Liver (tissue), 9 donors: Measurements from ENCODE around the gene MAN2A2. TPM values are rescaled to one million over a fixed set of nuclear protein-coding genes. Genes with fewer than 3 reads are reported as not detected.
A peak's percentile ranks its signal among the peaks of the same experiment; 100 is the strongest.

ENCODE experiments used
- DNase-seq: peaks from one replicate; pipeline ENCODE4 v3.0.0-alpha.2; 2017; ENCODE audit warnings: low spot score
- H3K27ac ChIP-seq, 2 donors: one replicate each; pipeline ENCODE4 v1.7.0; 2013; ENCODE audit warnings: inconsistent platforms in 2 of 2, low read length in 2 of 2, control low read depth in 1 of 2, low read depth in 1 of 2, mild to moderate bottlenecking in 1 of 2
- H3K27me3 ChIP-seq, 4 donors: one replicate each; pipeline versions ENCODE4 v1.6.1 to v1.7.0; 2013; ENCODE audit warnings: low read length in 3 of 4, inconsistent platforms in 1 of 4, mild to moderate bottlenecking in 1 of 4, moderate library complexity in 1 of 4; ENCODE audit not compliant: control insufficient read depth in 4 of 4, insufficient read depth in 4 of 4
- H3K36me3 ChIP-seq, 4 donors: one replicate each; pipeline versions ENCODE4 v1.6.1 to v1.7.0; 2013; ENCODE audit warnings: low read length in 3 of 4, mild to moderate bottlenecking in 3 of 4, low read depth in 1 of 4, moderate library complexity in 1 of 4; ENCODE audit not compliant: control insufficient read depth in 4 of 4, insufficient read depth in 3 of 4
- H3K4me1 ChIP-seq, 4 donors: one replicate each; pipeline versions ENCODE4 v1.6.1 to v1.7.0; 2013; ENCODE audit warnings: low read length in 3 of 4, mild to moderate bottlenecking in 3 of 4, moderate library complexity in 1 of 4; ENCODE audit not compliant: control insufficient read depth in 4 of 4, insufficient read depth in 4 of 4
- H3K4me3 ChIP-seq, 3 donors: one replicate each; pipeline versions ENCODE4 v1.6.1 to v1.7.0; 2013; ENCODE audit warnings: low read length in 3 of 3, control low read depth in 1 of 3, low read depth in 1 of 3, mild to moderate bottlenecking in 1 of 3
- H3K9ac ChIP-seq, 2 donors: one replicate each; pipeline ENCODE4 v1.7.0; 2013; ENCODE audit warnings: low read length in 2 of 2, mild to moderate bottlenecking in 2 of 2, moderate library complexity in 2 of 2, control low read depth in 1 of 2, low read depth in 1 of 2
- H3K9me3 ChIP-seq, 4 donors: one replicate each; pipeline versions ENCODE4 v1.6.1 to v1.7.0; 2013; ENCODE audit warnings: low read length in 3 of 4; ENCODE audit not compliant: control insufficient read depth in 4 of 4
- EGR1 ChIP-seq, 2 donors: IDR thresholded peaks; 2 replicates each; pipeline ENCODE4 v1.6.1; 2016 to 2018; ENCODE audit warnings: antibody characterized with exemption in 2 of 2, low read depth in 2 of 2
- FOXA1 ChIP-seq: IDR thresholded peaks from 2 replicates; pipeline ENCODE4 v1.6.1; 2016; ENCODE audit warnings: antibody characterized with exemption
- FOXA2 ChIP-seq: IDR thresholded peaks from 2 replicates; pipeline ENCODE4 v1.6.1; 2016; ENCODE audit warnings: antibody characterized with exemption
- GABPA ChIP-seq, 2 donors: IDR thresholded peaks in 1 of 2; conservative IDR thresholded peaks in 1 of 2; 2 replicates each; pipeline ENCODE4 v1.6.1; 2016; ENCODE audit warnings: antibody characterized with exemption in 2 of 2, mild to moderate bottlenecking in 1 of 2, moderate library complexity in 1 of 2
- HNF4A ChIP-seq, 2 donors: conservative IDR thresholded peaks; 2 replicates each; pipeline ENCODE4 v1.6.1; 2016; ENCODE audit warnings: antibody characterized with exemption in 2 of 2, mild to moderate bottlenecking in 2 of 2
- HNF4G ChIP-seq: IDR thresholded peaks from 2 replicates; pipeline ENCODE4 v1.6.1; 2016; ENCODE audit warnings: antibody characterized with exemption
- JUND ChIP-seq, 2 donors: IDR thresholded peaks; 2 replicates each; pipeline ENCODE4 v1.6.1; 2016; ENCODE audit warnings: antibody characterized with exemption in 2 of 2
- NR2F2 ChIP-seq: IDR thresholded peaks from 2 replicates; pipeline ENCODE4 v1.6.1; 2016; ENCODE audit warnings: antibody characterized with exemption
- RAD21 ChIP-seq, 2 donors: IDR thresholded peaks; 2 replicates each; pipeline ENCODE4 v1.6.1; 2016; ENCODE audit warnings: antibody characterized with exemption in 2 of 2, mild to moderate bottlenecking in 2 of 2
- RXRA ChIP-seq, 2 donors: IDR thresholded peaks; 2 replicates each; pipeline ENCODE4 v1.6.1; 2017 to 2018; ENCODE audit warnings: antibody characterized with exemption in 2 of 2, mild to moderate bottlenecking in 1 of 2
- SP1 ChIP-seq: IDR thresholded peaks from 2 replicates; pipeline ENCODE4 v1.6.1; 2018; ENCODE audit warnings: antibody characterized with exemption, mild to moderate bottlenecking
- TAF1 ChIP-seq: conservative IDR thresholded peaks from 2 replicates; pipeline ENCODE4 v1.6.1; 2016; ENCODE audit warnings: antibody characterized with exemption, mild to moderate bottlenecking
- YY1 ChIP-seq: IDR thresholded peaks from 2 replicates; pipeline ENCODE4 v1.6.1; 2016; ENCODE audit warnings: antibody characterized with exemption, mild to moderate bottlenecking
- WGBS: extraction: QIAGEN DNeasy Blood & Tissue Kit; methylation state at CpG from one replicate; pipeline ENCODE4 v1.1.7; 2013; 5-methylcytosine and 5-hydroxymethylcytosine counted together
- polyA plus RNA-seq, 2 donors: library from polyadenylated mRNA; stranded (reverse) in 1 of 2; unstranded in 1 of 2; fragments of 200-250 nt in 1 of 2; fragments of >200 nt in 1 of 2; fragmentation: Nextera tagmentation in 1 of 2; extraction: Ambion mirVana in 1 of 2; gene quantifications; one replicate each; pipeline versions ENCODE4 v1.2.1 to v1.2.3, GENCODE V29; 2013 to 2015
- total RNA-seq, 2 donors: library from RNA; depleted of rRNA; stranded (reverse); fragments of >200 nt; gene quantifications; one replicate each; pipeline ENCODE4 v1.2.3, GENCODE V29; 2014
- TF ChIP-seq, protein P1 (sequence below): IDR thresholded peaks from 2 replicates; pipeline ENCODE4 v1.6.1; 2016; ENCODE audit warnings: antibody characterized with exemption
- TF ChIP-seq, protein P2 (sequence below): IDR thresholded peaks from 2 replicates; pipeline ENCODE4 v1.6.1; 2016; ENCODE audit warnings: antibody characterized with exemption
- TF ChIP-seq, protein P3 (sequence below): IDR thresholded peaks from 2 replicates; pipeline ENCODE4 v1.6.1; 2016; ENCODE audit warnings: antibody characterized with exemption, mild to moderate bottlenecking
- TF ChIP-seq, protein P4 (sequence below): fragments of 150-350 bp; IDR thresholded peaks from 2 replicates; pipeline ENCODE4 v1.5.1; 2017; ENCODE audit warnings: improper control_type of control experiment, low read depth, low read length; ENCODE audit not compliant: missing input control
- TF ChIP-seq, protein P5 (sequence below): IDR thresholded peaks from 2 replicates; pipeline ENCODE4 v1.6.1; 2016; ENCODE audit warnings: antibody characterized with exemption
- donor health status: healthy.
- donor health status: healthy.
- donor health status: healthy.
- donor health status: healthy.
- donor health status: healthy.

MAN2A2 gene
- total and polyA plus RNA-seq, 4 donors = 17.3 to 111 (median 50.9) TPM

DNA sequence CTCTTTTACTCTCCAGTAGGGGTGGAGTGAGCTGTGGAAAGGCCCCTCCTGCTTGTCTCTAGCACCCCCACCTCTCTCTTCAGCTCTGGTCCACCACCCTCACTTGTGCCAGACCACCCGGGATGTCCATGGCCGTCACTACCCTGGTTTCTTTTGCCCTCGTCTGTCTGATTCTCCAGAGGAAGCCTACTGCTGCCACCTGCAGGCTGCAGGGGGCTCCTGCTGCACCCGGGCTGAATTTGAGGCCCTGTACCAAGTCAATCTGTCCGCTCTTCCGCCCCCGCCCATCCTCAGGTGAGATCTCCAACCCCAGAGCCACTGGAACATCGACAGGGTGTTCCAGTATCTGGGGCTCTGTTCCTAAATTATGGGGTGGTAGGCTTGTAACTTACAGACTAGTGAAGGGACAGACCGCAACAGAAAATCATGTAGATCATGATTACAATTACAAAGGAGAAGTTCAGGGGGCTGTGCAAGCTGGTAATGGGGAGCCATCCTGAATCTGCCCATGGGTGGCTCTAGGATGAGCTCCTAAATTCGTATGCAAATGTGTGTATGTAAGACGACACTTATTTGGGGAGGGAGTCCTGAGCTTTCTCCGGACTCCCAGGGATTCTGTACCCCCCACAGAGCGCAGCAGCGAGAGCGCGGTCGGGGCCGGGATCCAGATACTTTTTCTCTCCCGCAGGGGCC lies 31.3 kb downstream of the MAN2A2 start:
- H3K9ac ChIP-seq = peak overlapping the region; percentile 48 to 50
- H3K9me3 ChIP-seq = no peaks in the 10 kb centered on the region
- peaks cover 0 to 3% (median 2%) of the 10 kb centered on the region in 4 donors for H3K36me3 ChIP-seq
- peak overlapping the region in 2 of 3 donors; percentile 44 to 55 for H3K4me3 ChIP-seq
- peaks cover 2 to 40% (median 30%) of the 10 kb centered on the region in 4 donors for H3K4me1 ChIP-seq
- TF ChIP-seq, protein P1, sequence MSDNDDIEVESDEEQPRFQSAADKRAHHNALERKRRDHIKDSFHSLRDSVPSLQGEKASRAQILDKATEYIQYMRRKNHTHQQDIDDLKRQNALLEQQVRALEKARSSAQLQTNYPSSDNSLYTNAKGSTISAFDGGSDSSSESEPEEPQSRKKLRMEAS = no peak
- TF ChIP-seq NR2F2 (peak; percentile 7), GABPA (IDR thresholded peaks at IDR 0.05 in 1 of 2, conservative IDR thresholded peaks at IDR 0.05 in 1 of 2) (no peak), RXRA (IDR thresholded peaks at IDR 0.05) (no peak), EGR1 (IDR thresholded peaks at IDR 0.05; ENCODE audit: low read depth in 2 of 2) (peak; percentile 36 to 66), HNF4G (no peak), TAF1 (no peak), RAD21 (IDR thresholded peaks at IDR 0.05) (peak; percentile 82 to 87), JUND (IDR thresholded peaks at IDR 0.05) (no peak), YY1 (no peak), FOXA2 (no peak), SP1 (no peak), FOXA1 (no peak), HNF4A (conservative IDR thresholded peaks at IDR 0.05) (no peak)
- TF ChIP-seq, protein P2, sequence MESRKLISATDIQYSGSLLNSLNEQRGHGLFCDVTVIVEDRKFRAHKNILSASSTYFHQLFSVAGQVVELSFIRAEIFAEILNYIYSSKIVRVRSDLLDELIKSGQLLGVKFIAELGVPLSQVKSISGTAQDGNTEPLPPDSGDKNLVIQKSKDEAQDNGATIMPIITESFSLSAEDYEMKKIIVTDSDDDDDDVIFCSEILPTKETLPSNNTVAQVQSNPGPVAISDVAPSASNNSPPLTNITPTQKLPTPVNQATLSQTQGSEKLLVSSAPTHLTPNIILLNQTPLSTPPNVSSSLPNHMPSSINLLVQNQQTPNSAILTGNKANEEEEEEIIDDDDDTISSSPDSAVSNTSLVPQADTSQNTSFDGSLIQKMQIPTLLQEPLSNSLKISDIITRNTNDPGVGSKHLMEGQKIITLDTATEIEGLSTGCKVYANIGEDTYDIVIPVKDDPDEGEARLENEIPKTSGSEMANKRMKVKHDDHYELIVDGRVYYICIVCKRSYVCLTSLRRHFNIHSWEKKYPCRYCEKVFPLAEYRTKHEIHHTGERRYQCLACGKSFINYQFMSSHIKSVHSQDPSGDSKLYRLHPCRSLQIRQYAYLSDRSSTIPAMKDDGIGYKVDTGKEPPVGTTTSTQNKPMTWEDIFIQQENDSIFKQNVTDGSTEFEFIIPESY = no peak
- TF ChIP-seq, protein P3, sequence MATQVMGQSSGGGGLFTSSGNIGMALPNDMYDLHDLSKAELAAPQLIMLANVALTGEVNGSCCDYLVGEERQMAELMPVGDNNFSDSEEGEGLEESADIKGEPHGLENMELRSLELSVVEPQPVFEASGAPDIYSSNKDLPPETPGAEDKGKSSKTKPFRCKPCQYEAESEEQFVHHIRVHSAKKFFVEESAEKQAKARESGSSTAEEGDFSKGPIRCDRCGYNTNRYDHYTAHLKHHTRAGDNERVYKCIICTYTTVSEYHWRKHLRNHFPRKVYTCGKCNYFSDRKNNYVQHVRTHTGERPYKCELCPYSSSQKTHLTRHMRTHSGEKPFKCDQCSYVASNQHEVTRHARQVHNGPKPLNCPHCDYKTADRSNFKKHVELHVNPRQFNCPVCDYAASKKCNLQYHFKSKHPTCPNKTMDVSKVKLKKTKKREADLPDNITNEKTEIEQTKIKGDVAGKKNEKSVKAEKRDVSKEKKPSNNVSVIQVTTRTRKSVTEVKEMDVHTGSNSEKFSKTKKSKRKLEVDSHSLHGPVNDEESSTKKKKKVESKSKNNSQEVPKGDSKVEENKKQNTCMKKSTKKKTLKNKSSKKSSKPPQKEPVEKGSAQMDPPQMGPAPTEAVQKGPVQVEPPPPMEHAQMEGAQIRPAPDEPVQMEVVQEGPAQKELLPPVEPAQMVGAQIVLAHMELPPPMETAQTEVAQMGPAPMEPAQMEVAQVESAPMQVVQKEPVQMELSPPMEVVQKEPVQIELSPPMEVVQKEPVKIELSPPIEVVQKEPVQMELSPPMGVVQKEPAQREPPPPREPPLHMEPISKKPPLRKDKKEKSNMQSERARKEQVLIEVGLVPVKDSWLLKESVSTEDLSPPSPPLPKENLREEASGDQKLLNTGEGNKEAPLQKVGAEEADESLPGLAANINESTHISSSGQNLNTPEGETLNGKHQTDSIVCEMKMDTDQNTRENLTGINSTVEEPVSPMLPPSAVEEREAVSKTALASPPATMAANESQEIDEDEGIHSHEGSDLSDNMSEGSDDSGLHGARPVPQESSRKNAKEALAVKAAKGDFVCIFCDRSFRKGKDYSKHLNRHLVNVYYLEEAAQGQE = no peak
- TF ChIP-seq, protein P4, sequence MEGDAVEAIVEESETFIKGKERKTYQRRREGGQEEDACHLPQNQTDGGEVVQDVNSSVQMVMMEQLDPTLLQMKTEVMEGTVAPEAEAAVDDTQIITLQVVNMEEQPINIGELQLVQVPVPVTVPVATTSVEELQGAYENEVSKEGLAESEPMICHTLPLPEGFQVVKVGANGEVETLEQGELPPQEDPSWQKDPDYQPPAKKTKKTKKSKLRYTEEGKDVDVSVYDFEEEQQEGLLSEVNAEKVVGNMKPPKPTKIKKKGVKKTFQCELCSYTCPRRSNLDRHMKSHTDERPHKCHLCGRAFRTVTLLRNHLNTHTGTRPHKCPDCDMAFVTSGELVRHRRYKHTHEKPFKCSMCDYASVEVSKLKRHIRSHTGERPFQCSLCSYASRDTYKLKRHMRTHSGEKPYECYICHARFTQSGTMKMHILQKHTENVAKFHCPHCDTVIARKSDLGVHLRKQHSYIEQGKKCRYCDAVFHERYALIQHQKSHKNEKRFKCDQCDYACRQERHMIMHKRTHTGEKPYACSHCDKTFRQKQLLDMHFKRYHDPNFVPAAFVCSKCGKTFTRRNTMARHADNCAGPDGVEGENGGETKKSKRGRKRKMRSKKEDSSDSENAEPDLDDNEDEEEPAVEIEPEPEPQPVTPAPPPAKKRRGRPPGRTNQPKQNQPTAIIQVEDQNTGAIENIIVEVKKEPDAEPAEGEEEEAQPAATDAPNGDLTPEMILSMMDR = peak; percentile 92
- TF ChIP-seq, protein P5, sequence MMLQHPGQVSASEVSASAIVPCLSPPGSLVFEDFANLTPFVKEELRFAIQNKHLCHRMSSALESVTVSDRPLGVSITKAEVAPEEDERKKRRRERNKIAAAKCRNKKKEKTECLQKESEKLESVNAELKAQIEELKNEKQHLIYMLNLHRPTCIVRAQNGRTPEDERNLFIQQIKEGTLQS = no peak
- peak; percentile 88 for DNase-seq
- no peaks in the 10 kb centered on the region for H3K27me3 ChIP-seq
- H3K27ac ChIP-seq = peak overlapping the region; percentile 53 to 68
- under 1% methylated on average over 19 of the region's 19 CpGs for WGBS
